DMS153 treated with DMSO at 0.1 percent for 48 hours (cell line): ENCODE results near the gene PACRG.

ENCODE experiments used
- DNase-seq: peaks from one replicate; lab custom pipeline; 2025; ENCODE audit not compliant: unreplicated experiment; lab: John Stamatoyannopoulos, UW

Gene PACRG

GRCh38 chr6:163165922-163166321 lies 438.1 kb downstream of the PACRG start:
- DNase-seq: no peak

- no peak for DNase-seq
Measured at GRCh38 chr6:163166507-163166906, 438.7 kb downstream of the PACRG start.

GRCh38 chr6:163169521-163169920 lies 441.7 kb downstream of the PACRG start:
- DNase-seq: no peak

GRCh38 chr6:163170294-163170883 lies 442.6 kb downstream of the PACRG start:
- no peak for DNase-seq

- no peak for DNase-seq
Measured at GRCh38 chr6:163173741-163174140, 446.0 kb downstream of the PACRG start.

GRCh38 chr6:163175301-163175700 lies 447.5 kb downstream of the PACRG start:
- no peak for DNase-seq

- no peak for DNase-seq
Measured at GRCh38 chr6:163176097-163176496, 448.3 kb downstream of the PACRG start.

- DNase-seq: no peak
Measured at GRCh38 chr6:163177007-163177406, 449.2 kb downstream of the PACRG start.

GRCh38 chr6:163177892-163178420 lies 450.2 kb downstream of the PACRG start:
- no peak for DNase-seq

- no peak for DNase-seq
Measured at GRCh38 chr6:163179061-163179460, 451.3 kb downstream of the PACRG start.

GRCh38 chr6:163179721-163180120 lies 451.9 kb downstream of the PACRG start:
- DNase-seq: no peak

- peak; percentile 5 for DNase-seq
Measured at GRCh38 chr6:163180874-163181541, 453.2 kb downstream of the PACRG start.

- no peak for DNase-seq
Measured at GRCh38 chr6:163181666-163182180, 453.9 kb downstream of the PACRG start.

GRCh38 chr6:163182696-163183095 lies 454.9 kb downstream of the PACRG start:
- DNase-seq: no peak

- no peak for DNase-seq
Measured at GRCh38 chr6:163183806-163184205, 456.0 kb downstream of the PACRG start.

- no peak for DNase-seq
Measured at GRCh38 chr6:163185744-163186143, 458.0 kb downstream of the PACRG start.

- no peak for DNase-seq
Measured at GRCh38 chr6:163186527-163186926, 458.8 kb downstream of the PACRG start.

GRCh38 chr6:163187201-163187600 lies 459.4 kb downstream of the PACRG start:
- no peak for DNase-seq

- no peak for DNase-seq
Measured at GRCh38 chr6:163187606-163188005, 459.8 kb downstream of the PACRG start.

GRCh38 chr6:163188746-163189145 lies 461.0 kb downstream of the PACRG start:
- DNase-seq: no peak

- no peak for DNase-seq
Measured at GRCh38 chr6:163189609-163190008, 461.8 kb downstream of the PACRG start.

- DNase-seq: no peak
Measured at GRCh38 chr6:163190786-163191185, 463.0 kb downstream of the PACRG start.
